ENCODE results near the gene LCLAT1. TPM values are rescaled to one million over a fixed set of nuclear protein-coding genes. Genes with fewer than 3 reads are reported as not detected.

The LCLAT1 gene
- total and polyA plus RNA-seq, 2 of the 4 experiments (the other 2 are of a cell fraction), result 7.5 to 11.5 TPM

DNA sequence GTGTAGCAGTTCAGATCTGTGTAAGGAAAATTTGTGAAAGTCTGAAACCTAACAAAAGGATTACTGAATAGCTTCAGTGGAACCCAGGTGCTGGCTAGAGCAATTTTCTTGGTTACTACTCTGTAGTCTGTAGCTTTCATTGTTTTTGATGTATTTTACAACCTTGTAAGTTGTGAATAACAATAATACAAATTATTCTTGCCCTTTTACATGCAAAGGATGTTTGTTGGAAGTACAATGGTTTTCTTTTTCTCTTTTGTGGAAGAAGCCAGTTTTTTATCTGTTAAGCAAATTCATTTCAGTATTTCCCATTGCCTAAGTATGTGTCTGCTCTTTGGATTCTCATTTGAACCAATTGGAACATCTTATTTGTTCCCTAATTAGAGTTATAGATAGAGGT is 10.2 kb downstream of the LCLAT1 start:
- Histone ChIP-seq H3K27me3 (ENCODE audit: control insufficient read depth, insufficient read depth, low read length) (no peaks in the 10 kb centered on the region), H4K20me1 (ENCODE audit: insufficient read depth, low read length) (no peaks in the 10 kb centered on the region), H4K8ac (ENCODE audit: low read depth in 2 of 2, low read length in 2 of 2) (no peak overlapping the region), H3K4me1 (ENCODE audit: control insufficient read depth, insufficient read depth, low read length) (peaks cover 14% of the 10 kb centered on the region), H3K4me2 (ENCODE audit: low read depth, low read length) (no peak overlapping the region), H2BK5ac (ENCODE audit: low read depth, low read length, poor library complexity, severe bottlenecking) (no peak overlapping the region), H3K27ac (ENCODE audit: insufficient read depth, low read length) (no peak overlapping the region), H3K56ac (ENCODE audit: extremely low read depth, insufficient read depth, low read length) (no peak overlapping the region), H3K14ac (replicated peaks; ENCODE audit: low read depth, low read length) (no peak overlapping the region), H2AFZ (replicated peaks; ENCODE audit: low read length, poor library complexity) (no peak overlapping the region), H3K18ac (ENCODE audit: low read depth, low read length) (no peak overlapping the region), H3K79me1 (ENCODE audit: low read depth in 1 of 2, low read length in 2 of 2) (peaks cover 56 to 75% of the 10 kb centered on the region in 2 experiments), H3K36me3 (ENCODE audit: control insufficient read depth, insufficient read depth, low read length) (no peaks in the 10 kb centered on the region; the same call in 1 of the 2 replicates), H4K5ac (ENCODE audit: low read depth, low read length) (no peak overlapping the region), H3K9me1 (ENCODE audit: insufficient read depth, low read length) (peaks cover 3% of the 10 kb centered on the region), H3K9ac (ENCODE audit: low read depth, low read length) (no peak overlapping the region), H4K91ac (ENCODE audit: insufficient read depth, low read depth, low read length) (no peak overlapping the region), H2BK120ac (ENCODE audit: low read depth, low read length) (no peak overlapping the region), H3K4me3 (ENCODE audit: insufficient read depth, low read depth, low read length) (no peak overlapping the region), H2AK9ac (replicated peaks; ENCODE audit: low read depth, low read length, poor library complexity) (no peak overlapping the region), H2AK5ac (ENCODE audit: low read depth, low read length) (no peak overlapping the region), H3K23ac (ENCODE audit: low read depth, low read length) (no peak overlapping the region), H2BK15ac (ENCODE audit: low read depth, low read length) (no peak overlapping the region), H3K9me3 (ENCODE audit: control insufficient read depth, insufficient read depth, low read length) (no peaks in the 10 kb centered on the region), H3K4ac (ENCODE audit: low read depth, low read length) (no peak overlapping the region), H2BK20ac (ENCODE audit: low read depth, low read length) (no peak overlapping the region)
- ATAC-seq (ENCODE audit: low read depth), result no peak
- BruUV-seq (replicated peaks), result no TSS peak
- ChIA-PET CTCF (no interaction called here), POLR2A (ENCODE audit: unreplicated experiment) (no interaction called here)
- dilution Hi-C loops (cut with HindIII; ENCODE audit: low sequenced_read_pairs, unreplicated experiment), result no loop called here
- in situ Hi-C loops (cut with MboI; ENCODE audit: low sequenced_read_pairs), result no loop called here
- TF ChIP-seq RCOR1 (IDR thresholded peaks at IDR 0.05; ENCODE audit: insufficient replicate concordance, low read length), result no peak
- TF ChIP-seq CHD1 (IDR thresholded peaks at IDR 0.05; ENCODE audit: low read depth, low read length), result no peak
- no peak for TF ChIP-seq RFX5 (IDR thresholded peaks at IDR 0.05; ENCODE audit: low read depth, low read length)
- no peak for TF ChIP-seq NFE2L2 (IDR thresholded peaks at IDR 0.05; ENCODE audit: low read depth, low read length)
- TF ChIP-seq, protein P1, sequence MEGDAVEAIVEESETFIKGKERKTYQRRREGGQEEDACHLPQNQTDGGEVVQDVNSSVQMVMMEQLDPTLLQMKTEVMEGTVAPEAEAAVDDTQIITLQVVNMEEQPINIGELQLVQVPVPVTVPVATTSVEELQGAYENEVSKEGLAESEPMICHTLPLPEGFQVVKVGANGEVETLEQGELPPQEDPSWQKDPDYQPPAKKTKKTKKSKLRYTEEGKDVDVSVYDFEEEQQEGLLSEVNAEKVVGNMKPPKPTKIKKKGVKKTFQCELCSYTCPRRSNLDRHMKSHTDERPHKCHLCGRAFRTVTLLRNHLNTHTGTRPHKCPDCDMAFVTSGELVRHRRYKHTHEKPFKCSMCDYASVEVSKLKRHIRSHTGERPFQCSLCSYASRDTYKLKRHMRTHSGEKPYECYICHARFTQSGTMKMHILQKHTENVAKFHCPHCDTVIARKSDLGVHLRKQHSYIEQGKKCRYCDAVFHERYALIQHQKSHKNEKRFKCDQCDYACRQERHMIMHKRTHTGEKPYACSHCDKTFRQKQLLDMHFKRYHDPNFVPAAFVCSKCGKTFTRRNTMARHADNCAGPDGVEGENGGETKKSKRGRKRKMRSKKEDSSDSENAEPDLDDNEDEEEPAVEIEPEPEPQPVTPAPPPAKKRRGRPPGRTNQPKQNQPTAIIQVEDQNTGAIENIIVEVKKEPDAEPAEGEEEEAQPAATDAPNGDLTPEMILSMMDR (conservative IDR thresholded peaks at IDR 0.05; ENCODE audit: low read depth, low read length), result no peak
- no peak for TF ChIP-seq RAD21 (IDR thresholded peaks at IDR 0.05; ENCODE audit: low read length)
- intact Hi-C loops (cut with micrococcal nuclease), result no loop called here
- no peak for DNase-seq
